HCT116 (cell line): ENCODE measurements around the gene KIF5C.

Experiments
- CTCF ChIP-seq, 3 experiments: fragments of 200-600 bp in 1 of 3; sonication (generic) in 1 of 3; IDR thresholded peaks in 2 of 3; conservative IDR thresholded peaks in 1 of 3; 2 replicates each; pipeline ENCODE4 v1.5.1; 2012 to 2017; ENCODE audit warnings: low read depth in 2 of 3, low read length in 2 of 3, antibody characterized with exemption in 1 of 3, borderline replicate concordance in 1 of 3, control low read depth in 1 of 3, mild to moderate bottlenecking in 1 of 3, mixed read lengths in 1 of 3, mixed run types in 1 of 3, moderate library complexity in 1 of 3; ENCODE audit not compliant: insufficient read depth in 1 of 3
- JUND ChIP-seq: IDR thresholded peaks from 2 replicates; pipeline ENCODE4 v1.6.1; 2012
- SRF ChIP-seq: IDR thresholded peaks from 2 replicates; pipeline ENCODE4 v1.6.1; 2012; ENCODE audit warnings: low read depth

- no peak for TF ChIP-seq JUND
- TF ChIP-seq CTCF (IDR thresholded peaks at IDR 0.05 in 2 of 3, conservative IDR thresholded peaks at IDR 0.05 in 1 of 3; ENCODE audit: borderline replicate concordance in 1 of 3, insufficient read depth in 1 of 3, low read depth in 2 of 3, low read length in 2 of 3), result no peak
- TF ChIP-seq SRF, result no peak
Measured at GRCh38 chr2:148939271-148939670, 64.2 kb downstream of the KIF5C start.
